ENCODE measurements around the gene INHBE.
A peak's percentile ranks its signal among the peaks of the same experiment; 100 is the strongest.

INHBE gene

GRCh38 chr12:57460841-57461275 lies 5.8 kb downstream of the INHBE start:
- no peak for TF ChIP-seq CTCF (conservative IDR thresholded peaks at IDR 0.05; ENCODE audit: low read depth, low read length)
- H3K79me2 ChIP-seq (ENCODE audit: insufficient read depth, low read depth): no peaks in the 10 kb centered on the region
- H3K27me3 ChIP-seq (ENCODE audit: insufficient read depth, low read depth): peaks cover 47% of the 10 kb centered on the region
- peaks cover 46% of the 10 kb centered on the region for H3K4me1 ChIP-seq (ENCODE audit: low read depth, poor library complexity, severe bottlenecking)
- no peaks in the 10 kb centered on the region for H3K36me3 ChIP-seq (ENCODE audit: insufficient read depth)
- no peak overlapping the region for H3K9ac ChIP-seq
- H3K27ac ChIP-seq: no peak overlapping the region
- H3K4me3 ChIP-seq (IDR thresholded peaks at IDR 0.05; ENCODE audit: insufficient read depth, low read depth, low read length): no peak overlapping the region
- H3K4me2 ChIP-seq: peak overlapping the region; percentile 88
- no peaks in the 10 kb centered on the region for H4K20me1 ChIP-seq (ENCODE audit: insufficient read depth)
- peak overlapping the region; percentile 53; the same call in 1 of the 2 replicates for H2AFZ ChIP-seq (ENCODE audit: low read depth)

DNA sequence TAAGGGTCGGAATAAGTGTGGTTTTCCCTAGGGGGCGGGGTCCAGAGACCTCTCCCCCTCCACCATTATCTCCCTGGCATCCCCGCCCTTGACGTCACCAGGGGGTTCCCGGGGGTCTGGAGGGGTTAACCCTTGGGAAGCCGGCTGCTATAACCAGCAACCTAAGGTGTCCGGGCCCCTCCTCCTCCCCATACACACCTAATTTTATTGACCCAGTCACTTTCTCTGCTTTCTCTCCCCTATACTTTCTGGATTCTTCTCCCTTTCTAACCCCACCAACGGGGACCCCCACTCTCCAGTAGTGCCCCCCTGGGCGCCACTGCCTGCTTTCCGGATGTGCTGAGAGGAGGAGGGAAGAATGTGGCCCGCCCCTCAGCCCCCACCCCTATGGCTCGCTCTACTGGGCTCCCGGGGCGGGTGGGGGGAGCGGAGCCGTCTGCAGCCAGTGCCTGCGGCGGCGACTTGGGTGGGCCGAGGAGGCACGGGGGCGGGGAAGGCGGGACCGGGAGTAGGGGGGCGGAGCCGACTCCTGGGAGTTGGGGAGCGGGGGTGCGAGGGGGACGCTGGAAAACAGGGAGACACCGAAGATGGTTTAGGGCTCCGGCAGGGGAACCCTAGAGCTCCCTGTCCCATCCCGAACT lies 6.3 kb downstream of the INHBE start:
- peak overlapping the region; percentile 3; the same call in 1 of the 2 replicates for H3K9ac ChIP-seq
- H3K4me2 ChIP-seq: peak overlapping the region; percentile 88
- H3K27me3 ChIP-seq (ENCODE audit: insufficient read depth, low read depth): peaks cover 52% of the 10 kb centered on the region
- TF ChIP-seq CTCF (conservative IDR thresholded peaks at IDR 0.05; ENCODE audit: low read depth, low read length): no peak; the same call in 1 of the 2 replicates
- no peak overlapping the region for H3K27ac ChIP-seq
- H3K4me3 ChIP-seq (IDR thresholded peaks at IDR 0.05; ENCODE audit: insufficient read depth, low read depth, low read length): no peak overlapping the region
- H3K79me2 ChIP-seq (ENCODE audit: insufficient read depth, low read depth): no peaks in the 10 kb centered on the region
- H2AFZ ChIP-seq (ENCODE audit: low read depth): peak overlapping the region; percentile 53
- H3K36me3 ChIP-seq (ENCODE audit: insufficient read depth): no peaks in the 10 kb centered on the region
- H4K20me1 ChIP-seq (ENCODE audit: insufficient read depth): no peaks in the 10 kb centered on the region
- H3K4me1 ChIP-seq (ENCODE audit: low read depth, poor library complexity, severe bottlenecking): peaks cover 44% of the 10 kb centered on the region

DNA sequence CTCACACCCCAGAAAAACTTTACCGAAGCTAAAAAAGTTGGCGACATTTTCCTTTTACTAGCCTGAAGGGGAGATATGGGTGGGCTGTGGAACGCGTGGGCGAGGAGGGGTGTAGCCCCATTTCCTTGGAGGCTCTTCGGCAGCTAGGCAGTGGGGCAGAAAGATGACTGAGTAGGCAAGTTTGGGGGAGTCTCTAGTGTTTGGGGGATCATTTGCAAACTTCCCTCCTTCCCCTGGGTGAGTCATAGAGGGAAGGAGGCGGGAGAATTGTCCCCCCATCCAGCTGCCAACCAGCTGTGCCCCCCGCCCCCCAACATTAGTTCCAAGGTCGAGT lies 6.8 kb downstream of the INHBE start:
- peaks cover 57% of the 10 kb centered on the region for H3K27me3 ChIP-seq (ENCODE audit: insufficient read depth, low read depth)
- H3K4me1 ChIP-seq (ENCODE audit: low read depth, poor library complexity, severe bottlenecking): peaks cover 39% of the 10 kb centered on the region
- peak overlapping the region; percentile 53 for H2AFZ ChIP-seq (ENCODE audit: low read depth)
- no peaks in the 10 kb centered on the region for H3K36me3 ChIP-seq (ENCODE audit: insufficient read depth)
- H3K9ac ChIP-seq: peak overlapping the region; percentile 3; the same call in 1 of the 2 replicates
- no peaks in the 10 kb centered on the region for H4K20me1 ChIP-seq (ENCODE audit: insufficient read depth)
- no peak overlapping the region for H3K27ac ChIP-seq
- no peak overlapping the region for H3K4me3 ChIP-seq (IDR thresholded peaks at IDR 0.05; ENCODE audit: insufficient read depth, low read depth, low read length)
- TF ChIP-seq CTCF (conservative IDR thresholded peaks at IDR 0.05; ENCODE audit: low read depth, low read length): no peak
- H3K79me2 ChIP-seq (ENCODE audit: insufficient read depth, low read depth): no peaks in the 10 kb centered on the region
- peak overlapping the region; percentile 88 for H3K4me2 ChIP-seq

- Histone ChIP-seq H3K79me2 (ENCODE audit: insufficient read depth, low read depth) (no peaks in the 10 kb centered on the region), H3K36me3 (ENCODE audit: insufficient read depth) (no peaks in the 10 kb centered on the region), H3K9ac (no peak overlapping the region; the same call in 1 of the 2 replicates), H2AFZ (ENCODE audit: low read depth) (peak overlapping the region; percentile 53), H3K4me2 (peak overlapping the region; percentile 88), H4K20me1 (ENCODE audit: insufficient read depth) (no peaks in the 10 kb centered on the region), H3K27ac (no peak overlapping the region; the same call in 1 of the 2 replicates), H3K4me3 (IDR thresholded peaks at IDR 0.05; ENCODE audit: insufficient read depth, low read depth, low read length) (no peak overlapping the region), H3K27me3 (ENCODE audit: insufficient read depth, low read depth) (peaks cover 62% of the 10 kb centered on the region), H3K4me1 (ENCODE audit: low read depth, poor library complexity, severe bottlenecking) (peaks cover 34% of the 10 kb centered on the region)
- peak; percentile 100 for TF ChIP-seq CTCF (conservative IDR thresholded peaks at IDR 0.05; ENCODE audit: low read depth, low read length)
Measured at GRCh38 chr12:57462251-57462911, 7.3 kb downstream of the INHBE start.
